Activated T-cell treated with anti-CD3 and anti-CD28 coated beads for 24 hours (primary cell): ENCODE data around the gene GPRIN3.
A peak's percentile ranks its signal among the peaks of the same experiment; 100 is the strongest.
"Not testable (repeated sequence)": the region's sequence is repeated elsewhere in the genome, so short reads cannot be mapped to it uniquely, and the experiment has no call there.

ENCODE experiments used
- DNase-seq: peaks from one replicate; pipeline ENCODE4 v3.0.0-alpha.2; 2020; ENCODE audit warnings: low read depth

Gene GPRIN3

GRCh38 chr4:89254847-89255246 lies 52.8 kb downstream of the GPRIN3 start:
- peak; percentile 21 for DNase-seq

GRCh38 chr4:89254347-89254746 lies 53.3 kb downstream of the GPRIN3 start:
- DNase-seq, result not testable (repeated sequence)

GRCh38 chr4:89253935-89254334 lies 53.7 kb downstream of the GPRIN3 start:
- DNase-seq, result no peak

GRCh38 chr4:89253311-89253710 lies 54.3 kb downstream of the GPRIN3 start:
- DNase-seq, result no peak

DNA sequence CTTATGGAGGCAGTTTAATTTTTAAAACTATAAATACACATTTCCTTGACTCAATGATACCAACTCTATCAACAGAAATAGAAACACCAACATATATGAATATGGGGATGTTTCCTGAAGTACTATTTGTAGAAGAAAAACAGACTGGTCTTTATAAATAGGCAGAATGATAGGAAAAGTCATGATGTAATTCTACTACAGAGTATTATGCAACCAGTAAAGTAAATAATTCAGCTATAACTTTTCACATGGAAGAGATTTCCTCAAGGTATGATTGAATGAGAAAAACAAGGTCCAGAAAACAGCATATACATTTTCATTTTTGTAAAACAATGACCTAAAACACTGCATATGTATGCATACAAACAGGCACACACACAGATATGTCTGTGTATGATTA lies 56.2 kb downstream of the GPRIN3 start:
- DNase-seq, result no peak

DNA sequence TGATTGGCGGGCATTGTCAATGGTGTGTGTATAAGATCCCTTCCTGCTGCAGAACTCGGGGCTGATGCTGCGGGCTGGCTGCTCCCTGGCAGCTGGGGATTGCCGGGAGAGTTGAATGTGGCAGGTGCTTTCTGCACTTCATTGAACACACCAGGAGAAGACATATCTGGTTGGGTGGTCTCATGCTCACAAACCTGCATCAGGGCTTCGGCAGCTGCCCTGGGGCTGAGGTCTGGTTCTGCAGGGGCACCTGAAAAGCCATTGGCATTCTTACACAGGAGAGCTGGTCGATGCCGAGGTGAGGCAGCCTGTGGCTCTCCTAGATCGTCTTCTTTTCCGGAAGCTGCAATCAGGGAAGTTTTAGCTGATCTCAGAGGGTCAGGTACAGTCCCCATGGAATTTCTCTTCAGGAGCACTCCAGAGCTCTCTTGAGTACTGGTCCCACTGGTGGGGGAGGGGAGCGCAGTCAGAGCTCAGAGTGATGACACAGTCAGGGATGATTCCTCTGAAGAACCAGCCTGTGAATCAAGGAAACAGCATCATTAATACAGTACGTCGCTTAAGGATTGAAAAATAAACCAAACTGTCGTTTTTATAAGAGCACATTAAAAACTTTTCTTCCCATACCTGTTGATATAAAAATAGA lies 57.8 kb downstream of the GPRIN3 start:
- no peak for DNase-seq

GRCh38 chr4:89249313-89249712 lies 58.3 kb downstream of the GPRIN3 start:
- no peak for DNase-seq

DNA sequence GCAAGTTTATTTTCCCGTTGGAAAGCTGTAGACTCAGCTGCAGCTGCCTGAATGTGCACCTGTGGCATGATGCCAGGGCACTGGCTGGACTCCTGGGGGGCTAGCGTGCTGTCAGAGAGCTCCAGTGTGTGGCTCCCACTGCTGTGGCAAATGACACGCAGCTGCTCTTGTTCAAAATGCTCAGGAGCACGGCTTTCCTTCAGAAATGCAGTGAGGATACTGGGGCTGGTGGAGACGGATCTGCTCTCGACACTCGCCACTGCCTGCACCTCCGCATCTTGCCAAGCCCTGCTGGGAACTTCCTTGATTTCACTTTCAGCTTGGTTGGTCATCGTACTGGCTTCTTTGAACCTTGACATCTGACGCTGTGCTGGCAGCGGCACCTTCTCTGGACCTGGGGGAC lies 58.7 kb downstream of the GPRIN3 start:
- no peak for DNase-seq

DNA sequence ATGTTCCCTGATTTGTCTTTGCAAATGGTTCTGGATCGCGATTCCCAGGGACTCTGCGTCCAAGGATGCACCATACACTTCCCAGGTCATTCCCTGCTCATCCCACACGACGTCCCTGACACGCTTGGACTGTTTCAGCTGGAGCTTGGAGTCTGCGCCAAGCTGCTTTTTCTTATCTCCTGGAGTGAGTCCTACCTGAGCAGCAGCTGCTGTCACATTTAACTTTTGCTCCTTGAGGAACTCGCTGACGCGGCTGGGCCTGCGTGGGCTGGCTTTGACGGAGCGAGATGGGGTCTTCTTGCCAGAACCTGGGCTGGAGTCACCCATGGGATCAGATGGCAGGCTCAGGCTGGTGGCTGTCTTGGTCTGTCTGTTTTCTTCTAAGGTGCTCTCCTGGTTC lies 59.6 kb downstream of the GPRIN3 start:
- DNase-seq, result no peak

DNA sequence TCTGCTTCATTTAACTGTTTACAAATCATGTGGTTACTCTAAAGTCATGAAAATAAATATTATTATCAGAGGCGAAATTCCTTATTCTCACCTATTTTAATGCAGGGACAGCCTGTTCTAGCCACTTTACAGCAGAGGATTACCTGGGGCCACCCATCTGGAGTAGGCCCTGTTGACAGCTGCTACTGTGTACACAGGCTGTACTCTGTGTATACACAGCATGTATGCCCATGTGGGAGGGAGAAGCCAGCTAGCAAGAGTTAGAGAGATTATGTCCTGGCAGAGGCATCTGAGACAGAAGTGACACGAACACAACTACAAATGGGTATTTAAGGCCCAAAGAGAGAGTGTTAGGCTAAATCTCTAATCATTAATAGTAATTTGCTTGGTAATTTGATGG lies 62.1 kb downstream of the GPRIN3 start:
- DNase-seq, result no peak

DNA sequence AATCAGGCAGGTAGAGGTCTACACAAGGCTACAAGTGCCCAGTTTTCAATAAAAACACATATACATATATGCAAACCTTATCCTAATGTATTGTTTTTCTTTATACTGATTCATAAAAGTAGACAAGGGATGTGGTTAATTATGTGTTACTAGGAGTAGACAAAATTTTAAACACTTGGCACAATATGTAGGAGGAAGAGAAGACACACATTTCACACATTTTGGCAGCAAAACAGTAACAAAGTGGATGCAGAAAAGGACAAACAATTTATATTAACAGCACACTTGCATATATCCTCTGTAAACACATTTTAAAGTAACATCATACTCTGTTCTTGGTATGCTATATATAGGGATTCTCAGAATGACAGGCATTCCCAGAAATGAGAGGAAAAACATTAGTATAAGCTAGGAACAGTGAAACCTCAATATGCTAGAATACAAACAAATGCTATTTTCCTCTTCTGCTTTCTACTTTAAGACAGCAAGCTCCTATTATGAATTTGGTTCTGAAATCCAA lies 63.8 kb downstream of the GPRIN3 start:
- DNase-seq, result no peak

GRCh38 chr4:89242864-89243732 lies 64.5 kb downstream of the GPRIN3 start:
- DNase-seq, result no peak

- DNase-seq, result no peak
Observed at GRCh38 chr4:89242216-89242615, 65.4 kb downstream of the GPRIN3 start.

- no peak for DNase-seq
Observed at GRCh38 chr4:89230271-89230670, 77.3 kb downstream of the GPRIN3 start.

DNA sequence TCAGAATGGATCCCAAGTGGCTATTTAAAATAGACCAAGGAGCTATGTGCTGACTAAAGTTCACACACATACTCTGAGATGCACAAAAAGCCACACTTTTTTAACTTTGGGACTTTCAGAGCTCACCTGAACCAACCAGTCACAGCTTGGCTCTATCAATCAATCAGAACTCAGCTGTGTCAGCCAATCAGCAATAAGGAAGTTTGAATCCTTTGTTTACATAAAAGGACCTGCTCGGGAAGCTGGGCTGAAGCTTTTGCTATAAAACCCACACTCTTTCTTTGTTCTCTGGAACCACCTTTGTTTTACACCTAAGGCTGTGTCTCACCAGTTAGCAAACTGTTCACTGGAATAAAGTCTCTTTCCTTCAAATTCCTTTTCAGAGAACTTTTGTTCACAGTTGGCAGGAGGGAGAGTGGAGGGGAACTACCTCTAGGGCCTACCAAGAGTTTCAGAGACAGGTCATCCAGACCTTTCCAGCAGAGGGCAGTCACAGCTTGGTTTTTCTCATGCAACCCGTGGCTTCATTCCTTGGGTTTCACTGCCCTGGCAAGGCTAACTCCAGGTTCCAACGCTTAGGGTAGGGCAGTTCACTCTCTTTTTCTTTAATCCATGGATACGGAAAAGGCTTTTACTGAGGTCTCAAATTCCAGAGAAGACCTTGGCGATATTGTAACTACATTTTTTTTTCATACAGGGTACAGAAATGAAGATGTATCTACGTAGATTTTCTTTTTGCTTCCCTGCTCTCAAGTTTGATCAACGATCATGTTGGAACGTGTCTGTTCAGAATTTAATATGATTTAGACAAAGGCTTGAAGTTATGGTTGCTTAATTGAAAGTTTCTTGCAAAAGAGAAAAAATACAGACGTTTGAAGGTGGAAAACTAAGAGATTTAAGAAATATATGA lies 80.7 kb downstream of the GPRIN3 start:
- peak; percentile 65 for DNase-seq

GRCh38 chr4:89222170-89222569 lies 85.4 kb downstream of the GPRIN3 start:
- no peak for DNase-seq

DNA sequence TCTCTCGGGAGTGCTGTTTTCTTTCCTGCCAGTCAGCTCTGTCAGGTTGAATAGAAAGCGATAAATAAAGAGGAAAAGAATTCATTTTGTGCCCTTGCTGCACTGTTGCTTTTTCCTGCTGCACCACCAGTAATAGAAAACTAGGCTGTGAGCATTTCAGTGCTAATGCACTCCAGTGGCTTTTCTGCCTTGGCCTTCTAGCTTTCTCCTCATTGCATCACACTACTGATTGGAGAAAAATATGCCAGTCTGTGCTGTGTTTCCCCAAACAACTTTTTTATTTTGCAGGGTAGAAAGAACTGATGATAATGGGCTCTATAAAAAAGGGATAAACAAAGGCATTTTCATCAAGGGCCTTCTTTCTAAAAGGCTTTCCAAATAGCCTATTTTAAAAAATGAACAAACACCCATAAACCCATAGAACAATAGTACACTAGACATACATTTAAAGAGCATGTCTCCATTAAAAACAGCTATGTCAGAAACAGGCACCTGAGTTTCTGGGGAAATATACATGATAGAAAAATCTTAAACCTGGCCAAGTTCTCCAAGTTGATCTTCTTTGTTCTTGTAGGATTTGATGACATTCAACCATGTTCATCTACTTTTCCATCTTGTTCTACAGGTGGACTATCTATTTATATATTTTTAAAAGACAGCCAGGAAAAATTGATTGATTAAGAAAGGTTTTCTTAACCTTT lies 86.3 kb downstream of the GPRIN3 start:
- DNase-seq, result no peak

- DNase-seq, result no peak
Observed at GRCh38 chr4:89218587-89218986, 89.0 kb downstream of the GPRIN3 start.

GRCh38 chr4:89217604-89218003 lies 90.0 kb downstream of the GPRIN3 start:
- DNase-seq, result no peak

GRCh38 chr4:89216866-89217265 lies 90.7 kb downstream of the GPRIN3 start:
- no peak for DNase-seq

DNA sequence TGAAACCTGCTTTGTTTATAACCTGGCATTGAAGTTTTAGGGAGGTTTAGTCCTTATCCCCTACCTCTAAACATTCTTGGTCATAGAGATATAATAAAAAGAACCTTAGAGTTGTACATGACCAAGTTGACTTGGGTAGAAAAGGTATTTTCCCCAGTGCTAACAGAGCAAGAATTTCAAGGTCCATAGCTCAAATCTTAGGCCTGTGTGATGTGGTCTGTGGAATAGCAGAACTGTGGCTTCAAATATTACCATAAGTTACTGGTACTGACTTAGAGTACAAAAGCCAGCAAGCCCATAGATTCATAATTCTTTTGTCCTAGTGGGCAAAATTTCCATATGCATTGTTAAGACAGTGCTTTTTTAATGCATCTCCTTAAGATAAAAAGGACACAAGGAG lies 91.2 kb downstream of the GPRIN3 start:
- DNase-seq, result no peak

DNA sequence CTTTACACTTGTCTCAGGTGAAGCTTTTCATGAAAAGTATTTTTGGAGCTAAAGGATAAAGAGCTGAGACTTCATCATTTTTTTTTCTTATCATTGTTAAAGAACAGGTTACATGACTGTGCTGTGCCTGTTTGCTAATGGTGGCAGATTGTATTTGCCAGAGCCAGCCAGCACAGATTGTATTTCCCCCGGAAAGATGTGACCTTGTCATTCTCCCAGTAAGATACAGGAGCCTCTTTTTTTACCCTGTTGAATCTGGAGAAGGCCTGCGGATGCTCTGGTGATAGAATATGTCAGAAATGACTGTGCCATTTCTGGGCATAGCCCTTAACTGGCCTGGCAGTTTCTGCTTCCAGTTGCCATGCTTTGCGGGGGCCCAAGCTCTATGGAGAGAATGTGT lies 91.9 kb downstream of the GPRIN3 start:
- no peak for DNase-seq
